SK-N-SH (cell line): ENCODE data around the gene SETX.

Experiments used
- CTCF ChIP-seq: fragments of 200-600 bp; sonication (generic); IDR thresholded peaks from 2 replicates; pipeline ENCODE4 v1.6.1; 2017; ENCODE audit warnings: antibody characterized with exemption, mild to moderate bottlenecking, moderate library complexity
- EP300 ChIP-seq, 2 experiments: IDR thresholded peaks; 2 replicates each; pipeline versions ENCODE4 v1.4.0 to v1.6.1; 2012; ENCODE audit warnings: borderline replicate concordance in 1 of 2, low read depth in 1 of 2, low read length in 1 of 2
- GABPA ChIP-seq: IDR thresholded peaks from 2 replicates; pipeline ENCODE4 v1.4.0; 2012; ENCODE audit warnings: low read depth, mild to moderate bottlenecking
- GATA2 ChIP-seq: sonication (generic); formaldehyde crosslinking; IDR thresholded peaks from 2 replicates; pipeline ENCODE4 v1.5.0; 2020; ENCODE audit warnings: mild to moderate bottlenecking, missing genetic modification reagents
- JUND ChIP-seq: IDR thresholded peaks from 2 replicates; pipeline ENCODE4 v1.4.0; 2012
- NFIC ChIP-seq: IDR thresholded peaks from 2 replicates; pipeline ENCODE4 v1.4.0; 2012; ENCODE audit warnings: borderline replicate concordance
- POLR2AphosphoS5 ChIP-seq: IDR thresholded peaks from 2 replicates; pipeline ENCODE4 v1.6.1; 2012; ENCODE audit warnings: low read depth, low read length
- RAD21 ChIP-seq: IDR thresholded peaks from 2 replicates; pipeline ENCODE4 v1.6.1; 2012; ENCODE audit warnings: mild to moderate bottlenecking, low read length
- SIN3A ChIP-seq: IDR thresholded peaks from 2 replicates; pipeline ENCODE4 v1.6.1; 2012; ENCODE audit warnings: low read depth, mild to moderate bottlenecking, low read length, moderate library complexity, borderline replicate concordance
- TEAD4 ChIP-seq: IDR thresholded peaks from 2 replicates; pipeline ENCODE4 v1.4.0; 2012; ENCODE audit warnings: mild to moderate bottlenecking, borderline replicate concordance; ENCODE audit not compliant: insufficient read depth
- TF ChIP-seq, protein P1 (sequence below): IDR thresholded peaks from 2 replicates; pipeline ENCODE4 v1.4.0; 2012; ENCODE audit warnings: low read depth
- TF ChIP-seq, protein P2 (sequence below): IDR thresholded peaks from 2 replicates; pipeline ENCODE4 v1.4.0; 2012; ENCODE audit warnings: low read depth, borderline replicate concordance

DNA sequence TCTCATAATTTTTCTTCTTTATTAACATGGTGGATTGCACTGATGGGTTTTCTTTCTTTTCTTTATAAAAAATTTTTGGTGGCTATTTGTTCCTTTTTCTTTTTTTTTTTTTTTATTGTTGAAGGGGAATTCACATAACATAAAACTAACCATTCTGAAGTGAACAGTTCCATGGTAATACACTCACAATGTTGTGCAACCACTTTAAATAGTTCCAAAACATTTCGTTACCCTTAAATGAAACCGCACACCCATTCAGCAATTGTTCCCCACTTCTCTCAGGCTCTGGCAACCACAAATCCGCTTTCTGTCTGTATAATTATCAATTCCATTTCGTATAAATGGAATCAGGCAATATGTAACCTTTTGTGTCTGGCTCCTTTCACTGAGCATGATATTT is 11.7 kb upstream of the SETX start:
- TF ChIP-seq POLR2AphosphoS5 = no peak
- TF ChIP-seq, protein P1, sequence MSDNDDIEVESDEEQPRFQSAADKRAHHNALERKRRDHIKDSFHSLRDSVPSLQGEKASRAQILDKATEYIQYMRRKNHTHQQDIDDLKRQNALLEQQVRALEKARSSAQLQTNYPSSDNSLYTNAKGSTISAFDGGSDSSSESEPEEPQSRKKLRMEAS = no peak
- TF ChIP-seq GABPA = no peak
- no peak for TF ChIP-seq CTCF
- no peak for TF ChIP-seq SIN3A
- no peak for TF ChIP-seq JUND
- TF ChIP-seq TEAD4 = no peak
- no peak for TF ChIP-seq EP300 (IDR thresholded peaks at IDR 0.05; ENCODE audit: borderline replicate concordance in 1 of 2, low read depth in 1 of 2, low read length in 1 of 2)
- TF ChIP-seq NFIC = no peak
- no peak for TF ChIP-seq RAD21
- TF ChIP-seq, protein P2, sequence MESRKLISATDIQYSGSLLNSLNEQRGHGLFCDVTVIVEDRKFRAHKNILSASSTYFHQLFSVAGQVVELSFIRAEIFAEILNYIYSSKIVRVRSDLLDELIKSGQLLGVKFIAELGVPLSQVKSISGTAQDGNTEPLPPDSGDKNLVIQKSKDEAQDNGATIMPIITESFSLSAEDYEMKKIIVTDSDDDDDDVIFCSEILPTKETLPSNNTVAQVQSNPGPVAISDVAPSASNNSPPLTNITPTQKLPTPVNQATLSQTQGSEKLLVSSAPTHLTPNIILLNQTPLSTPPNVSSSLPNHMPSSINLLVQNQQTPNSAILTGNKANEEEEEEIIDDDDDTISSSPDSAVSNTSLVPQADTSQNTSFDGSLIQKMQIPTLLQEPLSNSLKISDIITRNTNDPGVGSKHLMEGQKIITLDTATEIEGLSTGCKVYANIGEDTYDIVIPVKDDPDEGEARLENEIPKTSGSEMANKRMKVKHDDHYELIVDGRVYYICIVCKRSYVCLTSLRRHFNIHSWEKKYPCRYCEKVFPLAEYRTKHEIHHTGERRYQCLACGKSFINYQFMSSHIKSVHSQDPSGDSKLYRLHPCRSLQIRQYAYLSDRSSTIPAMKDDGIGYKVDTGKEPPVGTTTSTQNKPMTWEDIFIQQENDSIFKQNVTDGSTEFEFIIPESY = no peak
- TF ChIP-seq GATA2 (CRISPR knock-in tag) = no peak
